Neural crest cell (in vitro differentiated cells): ENCODE data around the gene S100A16. TPM values are rescaled to one million over a fixed set of nuclear protein-coding genes. Genes with fewer than 3 reads are reported as not detected.

ENCODE experiments used
- DNase-seq: peaks from one replicate; pipeline ENCODE4 v3.0.0; 2021; ENCODE audit warnings: low read depth, mixed read lengths, low spot score
- H3K27ac Mint-ChIP-seq: one replicate; pipeline ENCODE4 v1.8.0; 2021; ENCODE audit warnings: mild to moderate bottlenecking, mixed read lengths; ENCODE audit not compliant: unreplicated experiment
- H3K27me3 Mint-ChIP-seq: 2 replicates; pipeline ENCODE4 v1.8.0; 2021; ENCODE audit warnings: low read depth, mild to moderate bottlenecking, mixed read lengths
- H3K36me3 Mint-ChIP-seq: 2 replicates; pipeline ENCODE4 v1.8.0; 2021; ENCODE audit warnings: low read depth, mild to moderate bottlenecking, mixed read lengths
- H3K4me1 Mint-ChIP-seq: 2 replicates; pipeline ENCODE4 v1.8.0; 2021; ENCODE audit warnings: mixed read lengths
- H3K4me3 Mint-ChIP-seq: one replicate; pipeline ENCODE4 v1.8.0; 2021; ENCODE audit warnings: mild to moderate bottlenecking, mixed read lengths
- H3K9me3 Mint-ChIP-seq: 2 replicates; pipeline ENCODE4 v1.8.0; 2021; ENCODE audit warnings: mixed read lengths
- CTCF ChIP-seq: fragments of 200-600 bp; sonication (generic); conservative IDR thresholded peaks from 2 replicates; pipeline ENCODE4 v1.5.0; 2021; ENCODE audit warnings: antibody characterized with exemption, mild to moderate bottlenecking
- total RNA-seq: library from RNA; stranded (reverse); gene quantifications from 2 replicates; pipeline ENCODE4 v1.2.1, GENCODE V29; 2021

The S100A16 gene
- total RNA-seq, 1 donor from 2014 or later, result 7.1 TPM

GRCh38 chr1:153658400-153659174, 45.6 kb upstream of the S100A16 start, which contains the start of gene SNAPIN:
TSS of gene SNAPIN (plus strand) at chr1:153658703. CDS start at chr1:153658744, 41 bp downstream.
- H3K4me1 Mint-ChIP-seq, result peaks cover 17% of the 10 kb centered on the region
- H3K9me3 Mint-ChIP-seq, result no peaks in the 10 kb centered on the region
- peaks cover 3% of the 10 kb centered on the region for H3K36me3 Mint-ChIP-seq
- peak within 1 kb of the TSS; percentile 97 for H3K4me3 Mint-ChIP-seq
- no peaks in the 10 kb centered on the region for H3K27me3 Mint-ChIP-seq
- peak; percentile 33 for TF ChIP-seq CTCF
- DNase-seq, result peak; percentile 90
- peak within 1 kb of the TSS; percentile 94 for H3K27ac Mint-ChIP-seq

DNA sequence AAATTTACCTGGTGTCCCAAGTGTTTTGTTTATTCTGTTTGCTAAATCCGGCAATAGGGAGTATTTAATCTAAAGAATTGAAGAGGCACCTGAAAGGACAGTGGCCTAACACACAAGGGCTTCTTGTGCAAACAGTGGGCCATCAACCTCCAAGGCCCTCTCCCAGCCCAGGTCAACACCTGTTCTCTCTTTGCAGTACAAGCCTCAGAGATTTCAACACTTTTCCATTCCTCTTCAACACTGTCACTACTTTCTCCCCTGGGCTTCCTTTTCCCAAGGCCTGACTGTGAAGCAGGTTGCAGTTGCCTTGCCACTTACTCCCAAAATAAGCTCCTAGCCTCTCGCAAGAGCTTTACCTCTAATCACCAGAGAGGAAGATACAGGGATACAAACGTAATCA, 42.4 kb upstream of the S100A16 start:
- no peak for DNase-seq
- Mint-ChIP-seq H3K9me3 (no peaks in the 10 kb centered on the region), H3K4me3 (no peak overlapping the region), H3K27me3 (no peaks in the 10 kb centered on the region), H3K27ac (no peak overlapping the region), H3K36me3 (no peaks in the 10 kb centered on the region), H3K4me1 (peaks cover 17% of the 10 kb centered on the region)
- no peak for TF ChIP-seq CTCF

GRCh38 chr1:153652805-153653500, 40.0 kb upstream of the S100A16 start:
- Mint-ChIP-seq H3K9me3 (no peaks in the 10 kb centered on the region), H3K4me1 (no peaks in the 10 kb centered on the region), H3K27me3 (no peaks in the 10 kb centered on the region), H3K27ac (no peak overlapping the region), H3K36me3 (no peaks in the 10 kb centered on the region), H3K4me3 (peak overlapping the region; percentile 41)
- TF ChIP-seq CTCF, result no peak
- no peak for DNase-seq

DNA sequence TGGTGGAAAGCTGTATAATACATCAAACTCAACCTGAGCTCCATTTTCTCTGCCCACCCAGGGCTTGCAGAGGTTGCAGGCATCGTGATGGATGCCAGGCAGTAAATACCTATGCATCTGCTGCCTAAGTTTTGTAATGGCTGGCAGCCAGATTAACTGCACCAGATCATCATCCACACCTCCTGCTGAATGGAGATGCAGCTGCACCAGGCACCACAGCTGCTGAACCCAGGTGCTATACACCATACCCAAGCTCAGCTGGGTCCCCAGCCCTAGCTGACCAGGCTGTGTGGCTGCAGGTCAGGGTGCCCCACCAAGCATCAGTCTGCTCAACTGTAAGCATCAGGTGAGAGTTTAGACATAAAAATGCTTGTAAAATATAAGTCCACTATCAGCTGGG, 38.8 kb upstream of the S100A16 start:
- H3K4me1 Mint-ChIP-seq, result peaks cover 6% of the 10 kb centered on the region
- no peak overlapping the region for H3K27ac Mint-ChIP-seq
- peaks cover 6% of the 10 kb centered on the region for H3K36me3 Mint-ChIP-seq

GRCh38 chr1:153649863-153650235, 36.9 kb upstream of the S100A16 start:
- Mint-ChIP-seq H3K27me3 (no peaks in the 10 kb centered on the region), H3K27ac (no peak overlapping the region), H3K36me3 (peaks cover 20% of the 10 kb centered on the region), H3K4me1 (peaks cover 6% of the 10 kb centered on the region), H3K4me3 (peak overlapping the region; percentile 3), H3K9me3 (no peaks in the 10 kb centered on the region)
- DNase-seq, result no peak
- TF ChIP-seq CTCF, result no peak

More for the DNA sequence above, 38.8 kb upstream of the S100A16 start:
- DNase-seq, result no peak
- Mint-ChIP-seq H3K9me3 (no peaks in the 10 kb centered on the region), H3K4me3 (no peak overlapping the region), H3K27me3 (no peaks in the 10 kb centered on the region)
- TF ChIP-seq CTCF, result no peak
